ENCODE data around the gene CYP46A1.

GRCh38 chr14:99671235-99672224 is 12.6 kb upstream of the CYP46A1 start:
- TF ChIP-seq POU2F2 (IDR thresholded peaks at IDR 0.05; ENCODE audit: low read depth, low read length) (no peak), POLR2A (IDR thresholded peaks at IDR 0.05; ENCODE audit: low read depth, low read length) (no peak)
